Duodenal mucosa (tissue), 2 donors: Measurements from ENCODE around the gene KCTD1.

Experiments used
- H3K27ac ChIP-seq: one replicate; pipeline ENCODE4 v1.7.0; 2013; ENCODE audit warnings: low read depth, low read length
- H3K27me3 ChIP-seq, 2 donors: one replicate each; pipeline ENCODE4 v1.7.0; 2013; ENCODE audit warnings: low read length in 2 of 2, control low read depth in 1 of 2; ENCODE audit not compliant: insufficient read depth in 2 of 2, control insufficient read depth in 1 of 2
- H3K36me3 ChIP-seq, 2 donors: one replicate each; pipeline ENCODE4 v1.7.0; 2013; ENCODE audit warnings: low read length in 2 of 2, control low read depth in 1 of 2; ENCODE audit not compliant: insufficient read depth in 2 of 2, control insufficient read depth in 1 of 2
- H3K4me1 ChIP-seq, 2 donors: one replicate each; pipeline ENCODE4 v1.7.0; 2013; ENCODE audit warnings: low read length in 2 of 2, control low read depth in 1 of 2; ENCODE audit not compliant: insufficient read depth in 2 of 2, control insufficient read depth in 1 of 2
- H3K4me3 ChIP-seq, 2 donors: one replicate each; pipeline ENCODE4 v1.7.0; 2013; ENCODE audit warnings: low read length in 2 of 2, low read depth in 1 of 2
- H3K9ac ChIP-seq, 2 donors: one replicate each; pipeline ENCODE4 v1.7.0; 2013; ENCODE audit warnings: low read length in 2 of 2, low read depth in 1 of 2
- H3K9me3 ChIP-seq, 2 donors: one replicate each; pipeline ENCODE4 v1.7.0; 2013; ENCODE audit warnings: low read length in 2 of 2, control low read depth in 1 of 2; ENCODE audit not compliant: control insufficient read depth in 1 of 2

The KCTD1 gene

DNA sequence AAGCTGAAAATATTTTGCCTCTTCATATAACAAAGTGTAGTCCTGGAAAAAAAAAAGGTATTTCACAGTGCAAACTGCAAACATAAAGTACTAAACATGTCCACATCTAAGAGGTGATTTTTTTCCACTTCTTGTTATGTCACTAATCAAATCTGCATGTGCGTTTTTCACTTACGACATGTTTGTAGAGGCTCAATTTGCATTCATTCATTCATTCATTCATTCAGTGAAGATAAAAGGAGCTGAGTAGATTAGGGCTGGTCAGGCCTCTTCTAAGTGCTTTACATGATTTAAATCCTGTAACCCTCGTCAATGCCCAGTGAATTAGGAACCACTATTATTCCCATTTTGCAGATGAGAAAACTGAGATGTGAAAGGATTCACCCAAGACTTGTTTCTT, 88.5 kb downstream of the KCTD1 start:
- no peaks in the 10 kb centered on the region for H3K27me3 ChIP-seq
- no peaks in the 10 kb centered on the region for H3K9me3 ChIP-seq
- no peak overlapping the region for H3K27ac ChIP-seq
- no peak overlapping the region for H3K4me3 ChIP-seq
- peaks cover 0 to 9% of the 10 kb centered on the region in 2 donors for H3K4me1 ChIP-seq
- H3K36me3 ChIP-seq = peaks cover 0 to 19% of the 10 kb centered on the region in 2 donors
- H3K9ac ChIP-seq = no peak overlapping the region

DNA sequence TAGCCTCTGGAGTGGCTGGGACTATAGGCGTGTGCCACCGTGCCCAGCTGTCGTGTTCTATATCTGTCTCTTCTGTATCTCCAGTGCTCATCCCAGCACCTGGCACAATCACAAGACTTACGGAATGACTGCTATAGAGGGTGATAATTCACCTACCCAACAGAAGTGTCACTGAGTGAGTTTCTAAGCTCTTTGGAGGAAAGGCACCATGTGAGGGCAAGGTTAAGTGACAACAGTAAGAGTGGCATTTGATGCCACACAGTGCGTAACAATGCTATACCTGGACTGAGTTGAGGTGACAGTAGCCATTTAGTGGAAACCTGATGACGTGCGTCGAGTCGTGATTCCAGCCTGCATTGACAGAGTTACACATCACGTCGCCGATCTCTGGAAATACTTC, 89.0 kb downstream of the KCTD1 start:
- H3K27me3 ChIP-seq = no peaks in the 10 kb centered on the region
- H3K27ac ChIP-seq = no peak overlapping the region
- H3K4me3 ChIP-seq = no peak overlapping the region
- H3K9me3 ChIP-seq = no peaks in the 10 kb centered on the region
- H3K9ac ChIP-seq = no peak overlapping the region
- peaks cover 0 to 9% of the 10 kb centered on the region in 2 donors for H3K4me1 ChIP-seq
- peaks cover 0 to 19% of the 10 kb centered on the region in 2 donors for H3K36me3 ChIP-seq

DNA sequence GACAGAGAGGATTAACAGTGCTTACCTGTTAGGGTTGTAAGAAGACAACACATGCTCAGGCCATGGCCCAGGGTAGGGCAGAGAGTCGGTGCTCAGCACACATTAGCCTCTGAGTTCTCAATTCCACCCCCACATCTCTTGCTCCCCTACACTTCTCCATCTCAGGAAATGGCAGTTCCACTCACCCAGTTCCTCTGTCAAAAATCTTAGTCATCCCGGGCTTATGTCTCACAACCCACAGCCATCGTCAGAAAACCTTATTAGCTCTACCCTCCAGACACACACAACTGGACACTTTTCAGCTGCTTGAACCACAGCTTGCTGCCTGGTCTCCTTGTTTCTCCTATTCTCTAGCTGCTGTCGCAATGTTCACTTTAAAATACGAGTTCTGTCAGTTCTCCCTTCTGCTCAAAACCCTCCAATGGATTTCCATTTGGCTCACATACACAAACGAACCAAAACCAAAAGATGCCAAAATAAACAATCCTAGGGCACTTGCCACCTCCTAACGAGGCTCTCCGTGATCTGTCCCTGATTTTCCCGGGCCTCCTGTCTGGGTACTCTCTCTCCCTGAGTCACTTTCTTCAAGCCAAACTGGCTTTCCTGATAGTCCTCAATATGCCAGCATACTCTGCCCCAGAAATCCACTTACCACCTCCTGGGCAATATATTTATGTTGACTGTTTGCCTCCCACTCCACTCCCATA, 89.7 kb downstream of the KCTD1 start:
- Histone ChIP-seq H3K9ac (no peak overlapping the region), H3K27ac (no peak overlapping the region), H3K4me1 (peaks cover 0 to 9% of the 10 kb centered on the region in 2 donors), H3K36me3 (peaks cover 0 to 19% of the 10 kb centered on the region in 2 donors), H3K9me3 (no peaks in the 10 kb centered on the region), H3K4me3 (no peak overlapping the region), H3K27me3 (no peaks in the 10 kb centered on the region)

DNA sequence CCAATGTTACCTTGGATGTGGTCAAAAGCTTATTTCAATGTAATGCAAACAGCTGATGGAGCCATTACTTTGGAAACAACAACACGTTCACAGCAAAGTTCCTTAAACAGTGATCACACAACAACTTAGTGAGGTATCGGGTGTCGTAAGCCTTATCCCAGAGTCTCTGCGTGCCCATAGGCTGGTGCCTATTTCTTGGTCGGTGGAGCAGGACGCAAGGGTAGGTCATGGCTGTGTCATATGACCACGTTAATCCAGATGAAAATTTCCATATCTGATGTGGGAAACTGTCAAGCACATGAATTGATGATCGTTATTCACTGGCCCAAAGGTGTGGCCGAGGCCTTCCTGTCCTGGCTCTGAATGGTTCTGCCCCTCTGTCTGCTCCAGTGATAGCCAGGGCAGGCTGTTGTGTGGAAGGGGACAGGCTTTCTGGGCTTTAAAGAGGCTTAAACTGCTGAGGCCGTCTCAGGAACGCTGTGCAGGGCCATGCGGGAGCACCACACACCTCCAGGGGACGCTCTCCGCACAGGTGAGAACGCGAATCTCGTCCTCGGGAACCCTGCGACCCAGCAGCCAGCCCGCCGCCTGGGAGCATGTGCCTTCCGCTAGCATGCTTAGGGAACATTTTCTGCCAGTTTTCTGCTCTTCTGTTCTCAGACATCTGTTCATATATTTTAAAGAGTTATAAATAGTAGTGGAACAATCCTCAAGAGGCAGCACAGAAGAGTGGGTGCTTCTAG, 90.6 kb downstream of the KCTD1 start:
- no peak overlapping the region for H3K4me3 ChIP-seq
- no peak overlapping the region for H3K9ac ChIP-seq
- no peaks in the 10 kb centered on the region for H3K27me3 ChIP-seq
- H3K36me3 ChIP-seq = peaks cover 0 to 19% of the 10 kb centered on the region in 2 donors
- peaks cover 0 to 9% of the 10 kb centered on the region in 2 donors for H3K4me1 ChIP-seq
- H3K27ac ChIP-seq = no peak overlapping the region
- no peaks in the 10 kb centered on the region for H3K9me3 ChIP-seq

DNA sequence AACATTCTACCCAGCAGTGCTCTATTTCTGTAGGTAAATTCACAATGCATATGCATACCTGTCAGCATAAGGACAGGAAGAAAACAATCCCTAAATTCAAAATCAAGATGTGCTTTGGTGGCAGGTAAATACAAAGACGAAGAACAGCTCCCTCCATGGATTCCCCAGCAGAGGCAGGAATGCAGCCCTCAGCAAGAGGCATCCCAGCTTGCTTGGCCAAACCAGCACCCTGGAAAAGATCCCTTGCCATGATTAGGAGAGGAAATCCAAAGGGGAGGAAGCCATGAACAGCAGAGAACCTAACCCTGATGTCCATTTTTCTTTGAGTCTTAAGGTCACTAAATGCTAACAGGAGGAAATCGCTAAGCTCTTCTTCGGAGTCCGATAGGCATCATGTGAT, 91.2 kb downstream of the KCTD1 start:
- Histone ChIP-seq H3K27ac (no peak overlapping the region), H3K4me1 (peaks cover 0 to 9% of the 10 kb centered on the region in 2 donors), H3K4me3 (no peak overlapping the region), H3K36me3 (peaks cover 0 to 19% of the 10 kb centered on the region in 2 donors), H3K9me3 (no peaks in the 10 kb centered on the region), H3K27me3 (no peaks in the 10 kb centered on the region), H3K9ac (no peak overlapping the region)

DNA sequence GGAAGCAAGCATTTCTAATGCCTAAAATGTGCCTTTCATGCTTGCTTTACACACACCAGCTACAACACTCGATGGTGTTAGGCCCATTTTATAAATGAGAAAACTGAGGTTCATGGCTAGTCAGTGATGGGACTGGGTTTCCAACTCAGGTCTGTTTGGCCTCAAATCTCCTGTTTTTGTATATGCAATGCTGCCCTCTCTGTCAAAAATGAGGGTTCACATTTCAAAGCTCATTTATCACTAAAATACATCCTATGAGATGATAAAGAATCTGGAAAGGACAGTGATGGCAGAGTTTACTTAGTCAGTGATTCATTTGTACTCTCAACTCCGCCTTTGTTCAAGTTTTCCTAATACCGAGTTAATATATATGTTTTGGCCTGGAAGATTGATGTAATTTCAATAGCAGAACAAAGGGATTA, 92.3 kb downstream of the KCTD1 start:
- Histone ChIP-seq H3K9me3 (no peaks in the 10 kb centered on the region), H3K4me1 (peaks cover 0 to 5% of the 10 kb centered on the region in 2 donors), H3K4me3 (no peak overlapping the region), H3K36me3 (peaks cover 0 to 19% of the 10 kb centered on the region in 2 donors), H3K27ac (no peak overlapping the region), H3K9ac (no peak overlapping the region), H3K27me3 (no peaks in the 10 kb centered on the region)

DNA sequence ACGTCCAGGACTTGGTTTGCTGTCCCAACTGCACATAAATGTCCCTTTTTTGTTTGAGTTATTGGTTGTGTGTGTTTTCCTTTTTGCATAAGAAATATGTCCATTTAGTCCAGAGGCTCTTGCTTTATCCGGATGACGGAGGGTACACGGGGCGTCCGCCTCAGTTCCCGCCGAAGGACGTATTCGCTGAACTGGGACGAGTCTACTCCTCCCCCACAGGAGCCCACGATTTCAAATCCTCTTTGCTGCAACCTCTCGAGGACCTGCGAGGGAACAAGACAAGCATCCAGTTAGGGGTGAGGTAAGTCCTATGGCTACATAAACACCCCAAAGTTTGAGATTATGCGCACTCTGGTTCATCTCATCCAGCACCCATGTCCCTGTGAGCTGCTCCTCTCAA, 92.7 kb downstream of the KCTD1 start:
- H3K27me3 ChIP-seq = no peaks in the 10 kb centered on the region
- peaks cover 0 to under 1% of the 10 kb centered on the region in 2 donors for H3K4me1 ChIP-seq
- H3K9me3 ChIP-seq = no peaks in the 10 kb centered on the region
- H3K4me3 ChIP-seq = no peak overlapping the region
- H3K27ac ChIP-seq = no peak overlapping the region
- peaks cover 0 to 19% of the 10 kb centered on the region in 2 donors for H3K36me3 ChIP-seq
- no peak overlapping the region for H3K9ac ChIP-seq

DNA sequence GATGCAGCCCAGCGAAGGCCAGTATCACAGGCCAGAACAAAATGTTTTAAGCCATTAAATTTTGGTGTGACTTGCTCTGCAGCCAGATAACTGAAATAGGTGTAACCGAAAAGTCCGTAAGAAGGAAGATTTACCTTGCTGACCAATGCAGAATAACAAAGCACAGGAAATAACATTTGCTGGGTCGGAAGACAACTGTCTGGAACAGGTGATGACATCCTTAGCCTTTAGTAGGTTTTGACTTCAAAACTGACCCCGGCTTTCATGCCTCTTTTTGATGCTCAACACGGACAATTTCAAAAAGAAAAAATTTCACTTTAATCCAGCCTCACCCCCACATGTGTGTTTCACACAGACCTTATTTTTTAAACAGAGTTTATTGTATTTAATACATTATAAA, 93.7 kb downstream of the KCTD1 start:
- H3K27ac ChIP-seq = no peak overlapping the region
- no peaks in the 10 kb centered on the region for H3K4me1 ChIP-seq
- peaks cover 0 to 17% of the 10 kb centered on the region in 2 donors for H3K36me3 ChIP-seq
- H3K9me3 ChIP-seq = no peaks in the 10 kb centered on the region
- no peak overlapping the region for H3K4me3 ChIP-seq
- no peaks in the 10 kb centered on the region for H3K27me3 ChIP-seq
- no peak overlapping the region for H3K9ac ChIP-seq

DNA sequence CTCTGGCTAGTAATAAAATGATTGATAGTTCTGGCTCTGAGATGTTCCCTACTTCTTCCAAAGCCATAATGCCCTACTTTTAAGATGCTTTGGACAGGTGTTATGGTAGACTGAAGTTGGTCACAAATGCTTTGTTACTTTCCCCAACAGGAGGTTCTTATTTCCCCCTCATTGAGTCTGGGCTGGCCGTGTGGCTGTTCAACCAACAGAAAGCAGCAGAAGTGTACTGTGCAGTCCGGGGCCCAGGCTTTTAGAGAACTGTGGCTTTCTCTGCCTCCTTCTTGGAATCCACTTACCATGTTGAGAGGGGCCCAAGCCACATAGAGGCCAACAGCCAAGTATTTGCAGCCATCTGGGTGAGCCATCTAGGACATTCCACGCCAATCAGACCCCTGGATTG, 94.2 kb downstream of the KCTD1 start:
- Histone ChIP-seq H3K4me1 (no peaks in the 10 kb centered on the region), H3K27me3 (no peaks in the 10 kb centered on the region), H3K36me3 (peaks cover 0 to 14% of the 10 kb centered on the region in 2 donors), H3K27ac (no peak overlapping the region), H3K9me3 (no peaks in the 10 kb centered on the region), H3K9ac (no peak overlapping the region), H3K4me3 (no peak overlapping the region)

DNA sequence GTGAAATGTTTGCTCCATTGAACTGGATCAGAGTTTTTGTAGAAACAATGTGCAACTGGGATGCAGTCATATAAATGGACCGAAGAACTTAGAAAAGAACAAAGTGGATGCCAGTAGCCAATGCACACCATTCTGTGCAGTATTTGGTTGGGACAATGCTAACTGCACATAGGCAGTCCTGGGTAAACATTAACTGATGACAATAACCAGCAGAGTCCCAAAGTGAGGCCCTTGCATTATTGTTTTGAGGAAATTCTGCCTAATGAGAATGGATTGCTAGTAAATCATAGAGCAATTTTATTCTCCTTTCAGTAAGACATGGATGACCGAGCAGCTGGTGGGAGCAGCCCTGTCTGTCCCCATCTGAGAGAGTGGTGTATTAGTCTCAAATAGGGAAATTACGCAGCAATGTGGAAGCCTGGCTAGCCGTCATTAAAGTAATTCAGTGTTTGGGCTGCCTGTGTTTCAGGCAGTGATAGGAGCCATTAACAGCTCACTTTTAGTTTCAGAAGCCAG, 94.9 kb downstream of the KCTD1 start:
- Histone ChIP-seq H3K9ac (no peak overlapping the region), H3K27me3 (no peaks in the 10 kb centered on the region), H3K4me1 (no peaks in the 10 kb centered on the region), H3K27ac (no peak overlapping the region), H3K9me3 (no peaks in the 10 kb centered on the region), H3K4me3 (no peak overlapping the region), H3K36me3 (peaks cover 0 to 9% of the 10 kb centered on the region in 2 donors)
